Skin epidermis (tissue), 12 donors: ENCODE data around the gene CNTN6.
"Not testable (repeated sequence)": the region's sequence is repeated elsewhere in the genome, so short reads cannot be mapped to it uniquely, and the experiment has no call there.

Experiments used
- H3K27ac ChIP-seq, 21 experiments: fragments of 200-600 bp; sonication (generic) in 11 of 21; one replicate each; pipeline ENCODE4 v1.5.0; 2020; ENCODE audit warnings: mild to moderate bottlenecking in 3 of 21, inconsistent platforms in 2 of 21, moderate library complexity in 2 of 21
- H3K4me3 ChIP-seq, 7 experiments: fragments of 200-600 bp; sonication (generic) in 2 of 7; one replicate each; pipeline ENCODE4 v1.5.0; 2020; ENCODE audit warnings: inconsistent platforms in 2 of 7, mild to moderate bottlenecking in 2 of 7, moderate library complexity in 1 of 7

The CNTN6 gene

DNA sequence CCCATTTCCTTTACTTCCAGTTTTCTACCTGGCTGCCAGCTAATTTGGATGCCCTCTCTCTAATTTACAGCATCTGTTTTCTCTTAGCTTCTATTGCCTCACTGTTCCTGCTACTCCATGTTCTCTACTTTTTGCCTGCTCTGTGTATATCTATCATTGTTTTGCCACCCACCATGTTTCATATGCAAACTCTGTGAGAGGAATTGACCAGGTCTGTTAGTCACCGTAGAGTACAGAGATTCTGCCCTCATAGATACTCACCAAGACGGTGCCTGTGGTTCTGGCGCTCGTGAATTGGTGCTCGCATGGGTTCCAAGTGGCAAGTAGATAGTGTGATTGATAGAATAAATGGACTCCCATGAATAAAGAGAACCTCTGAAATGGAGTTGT, 288.8 kb downstream of the CNTN6 start:
- Histone ChIP-seq H3K27ac (no peak overlapping the region), H3K4me3 (no peak overlapping the region)

DNA sequence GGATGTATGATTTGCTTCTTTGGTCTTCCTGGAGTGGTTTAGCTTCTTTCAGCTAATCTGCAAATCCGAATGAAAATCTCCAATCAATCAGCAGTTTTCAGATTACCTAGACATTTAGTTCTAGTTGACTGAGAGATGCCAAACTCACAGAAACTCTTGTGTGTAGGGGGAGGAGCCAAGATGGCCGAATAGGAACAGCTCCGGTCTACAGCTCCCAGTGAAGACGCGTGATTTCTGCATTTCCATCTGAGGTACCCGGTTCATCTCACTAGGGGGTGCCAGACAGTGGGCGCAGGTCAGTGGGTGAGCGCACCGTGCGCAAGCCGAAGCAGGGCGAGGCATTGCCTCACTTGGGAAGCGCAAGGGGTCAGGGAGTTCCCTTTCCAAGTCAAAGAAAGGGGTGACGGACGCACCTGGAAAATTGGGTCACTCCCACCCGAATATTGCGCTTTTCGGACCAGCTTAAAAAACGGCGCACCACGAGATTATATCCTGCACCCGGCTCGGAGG, 294.6 kb downstream of the CNTN6 start:
- H3K4me3 ChIP-seq, result not testable (repeated sequence)

DNA sequence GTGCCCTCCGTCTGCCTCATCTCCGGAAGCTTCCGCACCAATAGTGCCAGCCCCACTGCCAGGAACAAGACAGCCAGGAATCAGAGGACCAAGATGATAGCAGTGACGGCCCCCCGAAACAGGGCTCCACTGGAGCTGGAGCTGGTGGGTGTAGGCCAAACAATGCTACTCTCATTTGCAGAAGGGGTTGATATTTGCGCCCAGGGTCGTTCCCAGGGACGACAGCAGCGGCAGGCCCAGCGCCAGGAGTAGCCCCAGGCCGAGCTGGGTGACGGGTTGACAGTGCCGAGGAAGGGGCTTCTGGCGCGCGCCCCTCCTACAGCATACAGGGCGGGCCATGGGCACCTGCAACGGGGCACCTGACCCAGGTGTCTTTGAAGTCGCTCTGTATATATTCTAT, 301.4 kb downstream of the CNTN6 start:
- Histone ChIP-seq H3K27ac (no peak overlapping the region), H3K4me3 (no peak overlapping the region)

More for the DNA sequence above, 294.6 kb downstream of the CNTN6 start:
- H3K27ac ChIP-seq, result not testable (repeated sequence)

DNA sequence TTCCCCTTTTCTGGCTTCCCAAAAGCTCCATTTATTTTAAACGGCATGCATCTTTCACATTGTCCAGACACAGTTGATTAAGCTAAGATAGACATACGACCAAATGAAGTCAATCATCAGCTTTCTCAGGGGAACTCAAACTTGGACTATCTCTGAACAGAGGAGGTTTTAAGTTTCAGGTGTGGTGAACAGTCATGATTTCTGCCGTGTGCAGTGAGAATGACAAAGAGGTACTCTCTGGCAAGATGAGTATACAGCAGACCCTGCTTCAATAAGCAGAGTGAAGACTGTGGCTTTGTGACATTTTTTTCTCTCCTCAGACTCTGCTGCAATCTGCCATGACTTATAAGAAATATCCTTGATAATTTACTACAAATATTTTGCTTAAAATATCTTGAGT, 307.7 kb downstream of the CNTN6 start:
- H3K4me3 ChIP-seq, result no peak overlapping the region
- H3K27ac ChIP-seq, result no peak overlapping the region

DNA sequence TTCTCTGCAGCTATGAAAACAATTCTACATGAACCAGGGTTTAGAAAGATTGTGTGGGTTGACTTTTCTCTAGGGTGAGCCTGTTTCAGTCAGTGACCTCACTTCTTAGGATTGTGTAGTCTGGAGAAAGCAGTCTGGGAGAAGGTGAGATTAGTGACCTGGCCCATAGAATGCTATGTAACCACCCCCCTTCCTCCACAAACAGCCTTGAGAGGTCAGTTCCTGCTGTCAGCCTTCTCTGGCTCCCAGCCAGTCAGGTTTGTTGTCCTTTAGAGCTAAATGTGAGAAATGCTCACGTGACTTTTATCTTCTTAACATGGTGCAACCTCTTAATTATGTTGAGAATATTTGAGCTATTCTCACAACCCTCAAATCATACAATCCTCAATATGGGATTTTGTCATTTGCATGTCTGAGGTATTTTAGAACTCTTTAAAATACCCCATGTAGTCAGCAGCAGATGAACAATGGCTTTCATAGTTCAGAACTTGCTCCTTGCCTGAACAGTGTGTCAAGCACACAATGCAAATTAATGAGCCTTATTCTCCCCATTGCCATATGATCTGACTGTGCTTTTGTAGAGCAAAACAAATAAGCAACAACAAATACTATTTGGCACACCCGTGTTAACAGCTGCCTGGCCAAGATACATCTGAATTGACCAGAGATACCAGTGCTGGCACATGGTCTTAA, 311.6 kb downstream of the CNTN6 start:
- H3K27ac ChIP-seq, result no peak overlapping the region

DNA sequence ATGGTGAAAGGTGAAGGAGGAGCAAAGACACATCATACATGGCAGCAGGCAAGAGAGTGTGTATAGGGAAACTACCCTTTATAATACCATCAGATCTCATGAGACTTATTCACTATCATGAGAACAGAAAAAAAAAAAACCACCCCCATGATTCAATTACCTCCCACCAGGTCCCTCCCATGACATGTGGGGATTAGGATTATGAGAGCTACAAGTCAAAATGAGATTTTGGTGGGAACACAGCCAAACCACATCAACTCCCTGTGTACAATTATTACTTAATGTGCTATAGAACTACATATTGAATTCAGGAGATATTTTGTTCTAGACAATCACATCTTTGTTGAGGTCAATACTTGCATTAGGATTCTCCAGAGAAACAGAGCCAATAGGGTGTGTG, 313.4 kb downstream of the CNTN6 start:
- Histone ChIP-seq H3K4me3 (no peak overlapping the region), H3K27ac (no peak overlapping the region)

More for the DNA sequence above, 311.6 kb downstream of the CNTN6 start:
- no peak overlapping the region for H3K4me3 ChIP-seq

DNA sequence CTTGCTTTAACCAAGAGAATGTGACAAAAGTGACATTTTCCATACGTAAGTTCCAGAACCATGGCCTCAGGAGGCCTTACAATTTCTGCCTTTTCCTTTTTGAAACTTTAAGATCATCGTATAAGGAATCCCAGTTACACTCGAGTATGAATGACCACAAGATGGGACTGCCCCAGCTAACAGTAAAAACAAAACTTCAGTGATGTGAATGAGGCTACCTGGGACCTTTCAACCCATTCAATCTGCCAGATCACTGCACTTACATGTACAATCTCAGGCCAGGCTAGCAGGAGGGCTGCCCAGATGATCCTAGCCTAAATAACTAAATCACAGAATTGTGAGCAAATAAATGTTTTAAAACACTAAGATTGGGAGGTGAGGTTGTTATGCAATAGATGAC, 328.8 kb downstream of the CNTN6 start:
- Histone ChIP-seq H3K27ac (no peak overlapping the region), H3K4me3 (no peak overlapping the region)

DNA sequence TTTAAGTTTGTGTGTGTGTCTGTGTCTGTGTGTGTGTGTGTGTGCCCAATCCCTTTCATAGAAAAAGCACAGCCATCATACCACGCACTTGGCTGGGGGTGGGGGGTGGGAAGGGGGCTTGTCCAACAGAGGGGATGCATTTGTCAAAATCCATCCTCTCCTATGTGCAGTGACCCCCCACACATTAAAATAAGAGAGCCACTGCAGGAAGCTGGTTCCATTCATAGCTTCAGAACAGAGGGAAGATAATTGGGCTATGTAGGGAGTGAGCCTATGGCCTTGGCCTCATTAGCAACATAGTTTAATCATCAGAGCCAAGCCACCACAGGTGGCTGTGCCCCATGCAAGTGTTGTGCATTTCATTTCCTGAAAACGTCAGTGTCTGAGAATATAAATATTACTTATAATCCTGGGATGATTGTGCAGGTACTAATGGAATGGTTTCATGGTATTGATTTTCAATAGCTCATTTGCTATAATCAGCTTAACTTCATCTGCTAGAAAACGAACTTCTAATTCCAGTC, 330.8 kb downstream of the CNTN6 start:
- H3K27ac ChIP-seq, result no peak overlapping the region
- H3K4me3 ChIP-seq, result no peak overlapping the region

DNA sequence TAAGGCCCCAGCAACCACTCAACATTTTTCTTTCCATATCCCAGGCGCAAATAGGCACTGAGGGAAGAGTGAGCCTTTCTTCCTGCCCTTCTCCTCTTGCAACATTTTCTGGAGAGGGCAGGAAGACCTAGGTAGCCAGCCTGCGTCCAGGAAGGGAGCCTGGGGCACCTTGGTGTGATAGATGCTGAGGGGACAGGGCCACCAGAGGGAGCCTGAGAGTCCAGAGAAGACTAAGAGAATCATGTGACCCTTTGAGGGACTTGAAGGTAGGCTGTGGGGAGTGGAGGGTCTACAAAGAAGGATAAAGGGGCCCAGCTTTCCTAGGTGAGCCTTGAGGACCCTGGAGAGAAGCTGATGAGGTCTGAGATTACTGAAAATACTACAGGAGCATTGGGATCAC, 346.6 kb downstream of the CNTN6 start:
- H3K27ac ChIP-seq, result no peak overlapping the region
- no peak overlapping the region for H3K4me3 ChIP-seq

DNA sequence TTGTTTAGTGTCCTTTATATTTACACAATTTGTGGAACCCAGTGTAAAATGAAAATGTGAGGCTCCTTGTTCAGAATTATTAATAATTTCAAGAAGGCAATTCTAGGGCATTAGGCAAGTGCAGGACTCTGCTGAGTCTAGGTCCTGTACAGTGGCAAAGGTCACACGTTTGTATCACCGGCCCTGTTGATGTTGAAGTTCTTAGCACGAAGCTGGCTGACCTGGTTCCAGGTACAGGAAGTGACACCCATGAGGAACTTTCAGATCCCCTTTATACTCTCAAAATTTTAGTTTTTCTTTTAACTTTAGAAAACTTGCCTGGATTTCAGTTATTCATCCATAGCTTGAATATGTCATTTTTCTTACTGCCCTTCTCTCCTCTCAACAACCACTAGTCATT, 349.4 kb downstream of the CNTN6 start:
- Histone ChIP-seq H3K4me3 (no peak overlapping the region), H3K27ac (no peak overlapping the region)

DNA sequence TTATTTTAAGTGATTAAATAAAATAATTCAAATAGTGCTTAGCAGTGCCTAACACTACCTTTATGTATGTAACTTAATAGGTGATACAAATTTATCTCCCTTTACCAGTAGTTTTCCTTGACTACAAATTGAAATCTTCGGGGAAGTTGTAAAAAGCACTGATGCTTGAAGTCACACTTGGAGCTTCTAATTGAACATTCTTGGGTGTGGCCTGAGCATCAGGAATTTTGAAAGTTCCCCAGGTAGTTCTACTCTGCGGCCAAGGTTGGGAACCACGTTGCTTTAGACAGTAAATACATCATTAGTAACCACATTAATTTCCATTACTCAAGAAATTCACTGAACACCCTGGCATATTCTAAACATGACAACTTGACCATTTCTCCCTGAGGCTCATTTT, 351.4 kb downstream of the CNTN6 start:
- H3K27ac ChIP-seq, result no peak overlapping the region

DNA sequence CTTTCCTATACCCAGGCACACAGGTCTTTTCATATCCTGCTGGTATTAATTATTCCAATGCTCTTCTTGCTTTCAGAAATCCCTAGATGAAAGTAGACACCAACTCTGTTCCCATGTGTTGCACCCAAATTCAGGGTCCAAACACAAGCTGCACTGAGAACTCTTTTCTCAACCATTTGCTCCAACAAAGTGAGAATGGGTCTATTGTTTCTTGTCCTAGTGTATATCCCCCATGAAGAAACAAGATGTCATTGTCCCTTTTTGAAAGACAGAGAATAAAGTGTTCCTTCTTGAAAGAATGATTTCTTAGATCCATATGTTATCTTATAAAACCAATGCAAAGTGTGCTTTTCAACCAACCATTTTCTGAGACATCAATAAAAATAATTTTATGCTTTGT, 353.7 kb downstream of the CNTN6 start:
- no peak overlapping the region for H3K4me3 ChIP-seq
- H3K27ac ChIP-seq, result no peak overlapping the region

More for the DNA sequence above, 351.4 kb downstream of the CNTN6 start:
- no peak overlapping the region for H3K4me3 ChIP-seq

DNA sequence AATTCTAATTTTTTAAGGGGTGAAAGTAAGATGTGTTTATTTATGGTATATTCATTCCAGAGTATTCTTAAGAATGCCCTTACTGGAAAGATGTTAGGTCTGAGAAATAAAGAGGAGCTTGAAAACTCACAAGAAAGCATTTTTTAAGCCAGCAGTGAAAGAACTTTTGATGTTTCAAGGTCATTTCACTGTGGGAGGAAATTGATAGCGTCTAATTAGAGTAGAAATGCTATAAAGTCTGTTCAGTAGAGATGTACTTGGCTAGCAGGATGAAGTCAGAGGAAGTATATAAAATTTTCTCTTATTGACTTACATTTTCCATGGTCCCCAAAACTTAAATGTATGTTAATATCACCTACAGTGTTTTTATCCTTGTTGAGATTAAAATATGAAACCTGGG, 354.6 kb downstream of the CNTN6 start:
- no peak overlapping the region for H3K4me3 ChIP-seq
- H3K27ac ChIP-seq, result no peak overlapping the region

DNA sequence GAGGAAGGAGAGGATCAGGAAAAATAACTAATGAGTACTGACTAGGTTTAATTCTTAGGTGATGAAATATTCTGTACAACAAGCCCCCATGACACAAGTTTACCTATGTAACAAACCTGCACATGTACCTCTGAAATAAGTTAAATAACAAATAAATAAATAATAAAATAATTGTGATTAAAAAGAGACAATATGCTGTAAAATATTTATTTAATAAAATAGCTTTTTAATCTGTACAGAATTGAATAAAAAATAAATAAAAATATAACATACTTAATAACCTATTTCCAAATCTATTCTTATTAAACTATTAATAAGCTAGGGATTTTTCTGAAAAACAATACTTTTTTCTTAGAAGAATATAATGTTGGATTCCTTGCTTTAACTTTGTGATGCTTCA, 355.6 kb downstream of the CNTN6 start:
- no peak overlapping the region for H3K4me3 ChIP-seq
- H3K27ac ChIP-seq, result no peak overlapping the region
